Adipocyte (in vitro differentiated cells): ENCODE results near the gene CCR1.

Experiments used
- DNase-seq: peaks from one replicate; pipeline ENCODE4 v3.0.0-alpha.2; 2015; ENCODE audit warnings: low read depth
- H3K27me3 ChIP-seq: replicated peaks from 2 replicates; pipeline ENCODE4 v1.7.0; 2013; ENCODE audit warnings: mild to moderate bottlenecking, low read length, moderate library complexity; ENCODE audit not compliant: control insufficient read depth, insufficient read depth
- H3K36me3 ChIP-seq: 2 replicates; pipeline ENCODE4 v1.7.0; 2013; ENCODE audit warnings: low read length, mild to moderate bottlenecking, moderate library complexity; ENCODE audit not compliant: control insufficient read depth, insufficient read depth, severe bottlenecking
- H3K4me1 ChIP-seq: 2 replicates; pipeline ENCODE4 v1.7.0; 2013; ENCODE audit warnings: mild to moderate bottlenecking, low read length, moderate library complexity; ENCODE audit not compliant: control insufficient read depth, insufficient read depth
- H3K4me3 ChIP-seq: 2 replicates; pipeline ENCODE4 v1.7.0; 2013; ENCODE audit warnings: mild to moderate bottlenecking, low read length, moderate library complexity
- H3K9ac ChIP-seq: 2 replicates; pipeline ENCODE4 v1.7.0; 2013; ENCODE audit warnings: mild to moderate bottlenecking, low read length, moderate library complexity
- H3K9me3 ChIP-seq: 2 replicates; pipeline ENCODE4 v1.7.0; 2013; ENCODE audit warnings: mild to moderate bottlenecking, low read length, moderate library complexity; ENCODE audit not compliant: control insufficient read depth

Gene CCR1

DNA sequence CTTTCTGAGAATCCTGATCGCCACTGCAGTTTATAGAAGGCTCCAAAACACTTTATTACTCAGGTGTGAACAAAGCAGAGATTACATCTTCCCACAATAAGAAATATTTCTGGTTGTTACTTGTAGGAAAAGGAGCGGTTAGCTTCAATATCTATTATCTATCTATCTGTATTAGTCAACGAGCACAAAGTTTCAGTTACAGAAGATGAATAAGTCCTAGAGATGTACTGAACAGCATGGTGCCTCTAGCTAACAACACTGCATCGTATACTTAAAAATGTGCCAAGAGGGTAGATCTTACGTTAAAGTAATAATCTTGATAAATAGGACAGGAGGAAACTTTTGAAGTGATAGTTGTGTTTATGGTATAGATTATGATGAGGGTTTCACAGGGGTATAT is 23.2 kb upstream of the CCR1 start:
- H3K9ac ChIP-seq = no peak overlapping the region
- peaks cover 2% of the 10 kb centered on the region for H3K9me3 ChIP-seq
- no peaks in the 10 kb centered on the region for H3K36me3 ChIP-seq
- H3K4me3 ChIP-seq = no peak overlapping the region
- H3K4me1 ChIP-seq = peaks cover 10% of the 10 kb centered on the region
- no peak for DNase-seq
- peaks cover 14% of the 10 kb centered on the region for H3K27me3 ChIP-seq

DNA sequence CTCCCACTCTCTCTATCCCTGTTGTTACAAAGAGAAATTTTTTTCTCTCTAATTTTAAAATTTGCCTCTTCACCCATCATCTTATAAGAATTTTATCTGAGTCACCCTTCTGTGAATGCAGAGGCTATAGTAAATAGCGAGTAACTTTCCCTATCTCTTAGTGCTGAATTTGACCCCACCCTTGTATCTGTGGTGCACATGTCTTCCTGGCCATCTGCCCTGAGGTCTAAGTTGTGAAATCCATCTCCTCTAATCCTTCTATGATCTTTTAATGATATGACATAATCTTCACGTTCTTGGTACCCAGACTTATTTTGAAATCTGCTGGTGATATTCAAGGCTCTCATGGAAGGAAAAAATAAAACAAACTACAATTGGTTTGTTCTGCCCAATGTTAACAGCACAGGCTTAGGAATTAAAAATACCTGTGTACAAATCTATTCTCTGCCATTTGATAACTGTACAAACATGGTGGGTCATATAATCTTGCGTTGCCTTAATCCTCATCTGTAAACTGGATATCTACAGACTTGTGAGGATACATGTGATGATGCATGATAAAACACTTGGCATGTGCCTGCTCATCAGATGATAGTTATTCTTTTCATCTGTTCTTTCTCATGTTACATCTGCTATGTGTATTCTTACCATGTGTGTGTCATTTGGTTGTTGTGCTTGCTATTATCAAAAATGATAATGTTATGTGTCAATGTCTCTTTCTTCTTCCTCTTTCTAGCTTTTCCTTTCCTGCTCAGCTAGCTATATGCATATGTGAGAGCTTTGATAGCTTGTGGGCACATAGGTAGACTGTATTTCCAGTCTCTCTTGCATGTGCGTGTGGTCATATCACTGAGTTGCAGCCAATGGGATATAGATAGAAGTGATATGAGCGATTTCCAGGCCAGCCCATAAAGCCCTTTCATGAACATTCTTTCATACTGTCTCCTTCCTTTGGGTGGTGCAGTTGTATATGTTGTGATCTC is 20.4 kb upstream of the CCR1 start:
- Histone ChIP-seq H3K9ac (no peak overlapping the region), H3K4me3 (no peak overlapping the region), H3K9me3 (peaks cover 8% of the 10 kb centered on the region), H3K27me3 (peaks cover 2% of the 10 kb centered on the region), H3K4me1 (peaks cover 10% of the 10 kb centered on the region), H3K36me3 (no peaks in the 10 kb centered on the region)
- DNase-seq = peak; percentile 20

DNA sequence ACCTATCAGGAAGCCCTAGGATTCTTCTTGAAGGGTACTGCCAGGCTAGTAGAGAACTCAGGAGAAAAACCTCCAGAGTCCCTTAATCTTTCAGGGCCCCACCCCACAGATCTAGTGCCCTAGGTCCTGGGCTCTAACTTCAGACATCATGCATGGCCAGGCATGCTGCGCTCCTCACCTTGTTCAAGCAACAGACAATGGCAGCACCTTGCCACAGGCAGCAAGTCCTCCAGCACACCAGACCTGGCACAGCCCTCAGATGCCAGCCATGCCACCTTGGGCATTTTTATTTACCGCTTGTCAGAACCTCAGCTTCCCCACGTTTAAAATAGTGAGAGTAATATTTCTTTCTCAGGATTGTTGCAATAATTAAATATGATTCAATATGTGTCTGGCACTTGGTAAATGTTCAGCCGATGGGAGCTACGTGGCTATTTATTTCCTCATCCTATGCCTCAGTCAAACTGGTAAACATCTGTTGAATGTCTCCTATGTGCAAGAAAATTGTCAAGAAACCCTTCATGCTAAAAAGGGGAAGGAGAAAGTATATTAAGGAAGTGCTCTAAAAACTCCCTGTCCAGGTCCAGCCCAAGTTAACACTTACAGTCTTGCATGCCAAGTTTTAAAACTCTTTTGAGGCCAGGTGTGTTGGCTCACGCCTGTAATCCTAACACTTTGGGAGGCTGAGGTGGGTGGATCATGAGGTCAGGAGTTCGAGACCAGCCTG is 14.5 kb upstream of the CCR1 start:
- H3K27me3 ChIP-seq = no peaks in the 10 kb centered on the region
- H3K4me1 ChIP-seq = no peaks in the 10 kb centered on the region
- no peak overlapping the region for H3K9ac ChIP-seq
- H3K36me3 ChIP-seq = no peaks in the 10 kb centered on the region
- no peak overlapping the region for H3K4me3 ChIP-seq
- DNase-seq = no peak
- peaks cover 28% of the 10 kb centered on the region for H3K9me3 ChIP-seq

DNA sequence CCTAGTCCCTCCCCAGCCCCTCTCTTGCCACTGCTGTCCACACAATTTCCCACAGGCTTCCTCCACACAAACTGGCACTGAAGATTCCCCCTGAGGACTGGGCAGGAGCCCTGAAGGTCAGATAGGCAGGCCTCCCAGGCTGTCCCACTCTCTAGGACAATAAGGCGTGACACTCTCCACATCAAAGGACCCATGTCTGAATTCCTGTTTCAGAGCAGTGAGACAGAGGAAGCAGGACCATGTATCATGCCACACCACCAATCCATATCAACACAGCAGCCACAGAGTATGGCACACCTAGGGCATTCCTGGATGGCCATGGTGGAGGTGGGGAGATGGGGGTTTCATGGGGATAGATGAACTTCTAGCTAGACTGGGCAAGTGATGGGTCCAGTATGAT is 13.8 kb upstream of the CCR1 start:
- DNase-seq = no peak
- H3K9ac ChIP-seq = no peak overlapping the region
- H3K4me3 ChIP-seq = no peak overlapping the region
- no peaks in the 10 kb centered on the region for H3K27me3 ChIP-seq
- H3K36me3 ChIP-seq = no peaks in the 10 kb centered on the region
- peaks cover 28% of the 10 kb centered on the region for H3K9me3 ChIP-seq
- H3K4me1 ChIP-seq = no peaks in the 10 kb centered on the region

DNA sequence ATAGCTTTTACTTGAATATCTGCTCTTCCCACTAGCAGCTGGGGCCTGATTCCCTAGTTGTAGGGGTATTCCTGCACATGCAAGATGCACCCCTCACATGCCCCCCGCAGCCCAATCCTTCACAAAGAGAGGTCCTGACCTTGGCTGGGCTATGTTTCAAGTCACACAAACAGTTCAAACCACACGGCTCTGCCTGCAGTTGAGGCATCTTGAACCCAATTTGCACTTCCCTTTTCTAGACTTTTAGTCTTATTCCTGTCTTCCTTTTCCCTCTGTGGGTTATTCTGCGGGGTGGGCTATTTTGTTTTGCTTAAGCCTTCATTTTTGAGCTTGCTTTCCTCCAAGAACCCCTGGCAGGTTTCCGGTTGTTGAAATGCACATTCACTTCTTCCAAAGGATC is 13.3 kb upstream of the CCR1 start:
- no peaks in the 10 kb centered on the region for H3K27me3 ChIP-seq
- peaks cover 26% of the 10 kb centered on the region for H3K9me3 ChIP-seq
- H3K36me3 ChIP-seq = no peaks in the 10 kb centered on the region
- DNase-seq = no peak
- no peak overlapping the region for H3K4me3 ChIP-seq
- no peak overlapping the region for H3K9ac ChIP-seq
- H3K4me1 ChIP-seq = no peaks in the 10 kb centered on the region

DNA sequence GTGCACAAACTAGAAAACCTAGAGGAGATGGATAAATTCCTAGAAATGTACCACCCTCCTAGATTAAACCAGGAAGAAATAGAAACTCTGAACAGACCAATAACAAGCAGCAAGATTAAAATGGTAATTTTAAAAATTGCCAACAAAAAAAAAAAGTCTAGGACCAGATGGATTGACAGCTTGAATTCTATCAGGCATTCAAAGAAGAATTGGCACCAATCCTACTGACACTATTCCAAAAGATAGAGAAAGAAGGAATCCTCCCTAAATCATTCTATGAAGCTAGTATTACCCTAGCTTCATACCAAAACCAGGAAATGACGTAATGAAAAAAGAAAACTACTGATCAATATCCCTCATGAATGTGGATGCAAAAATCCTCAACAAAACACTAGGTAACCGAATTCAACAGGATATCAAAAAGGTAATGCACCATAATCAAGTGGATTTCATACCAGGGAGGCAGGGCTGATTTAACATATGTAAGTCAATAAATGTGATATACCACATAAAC is 10.1 kb upstream of the CCR1 start:
- H3K36me3 ChIP-seq = no peaks in the 10 kb centered on the region
- no peak overlapping the region for H3K9ac ChIP-seq
- H3K4me1 ChIP-seq = peaks cover 6% of the 10 kb centered on the region
- peaks cover 20% of the 10 kb centered on the region for H3K9me3 ChIP-seq
- no peak overlapping the region for H3K4me3 ChIP-seq
- no peak for DNase-seq
- no peaks in the 10 kb centered on the region for H3K27me3 ChIP-seq

DNA sequence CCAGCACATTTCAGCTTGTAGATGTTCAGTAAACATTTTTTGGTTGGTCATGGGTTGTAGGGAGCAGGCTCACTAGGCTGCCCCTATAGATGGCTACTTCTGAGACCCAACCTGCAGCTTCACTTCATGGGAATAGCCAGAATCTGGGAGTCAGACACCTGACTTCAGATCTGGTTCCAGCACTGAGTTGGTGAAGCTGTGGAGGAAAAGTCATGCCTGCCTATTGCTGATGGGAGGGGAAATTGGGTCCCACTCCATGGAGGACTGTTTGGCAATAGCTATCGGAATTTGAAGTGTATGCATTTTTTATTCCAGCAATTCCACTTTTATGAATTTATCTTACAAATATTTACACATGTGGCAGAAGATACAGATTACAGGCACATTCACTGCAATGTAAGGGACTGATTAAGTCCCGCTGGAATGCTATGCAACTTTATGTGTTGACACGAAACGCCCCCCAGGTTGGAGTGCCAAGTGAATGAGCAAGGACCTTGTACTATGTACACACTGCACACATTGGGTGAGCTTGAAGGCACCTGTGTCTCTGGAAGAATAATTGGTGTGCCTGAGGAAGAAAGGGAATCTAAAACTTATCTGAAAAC is 7.8 kb upstream of the CCR1 start:
- Histone ChIP-seq H3K4me3 (no peak overlapping the region), H3K4me1 (peaks cover 6% of the 10 kb centered on the region), H3K9ac (no peak overlapping the region), H3K9me3 (peaks cover 19% of the 10 kb centered on the region), H3K36me3 (no peaks in the 10 kb centered on the region), H3K27me3 (no peaks in the 10 kb centered on the region)
- DNase-seq = no peak

DNA sequence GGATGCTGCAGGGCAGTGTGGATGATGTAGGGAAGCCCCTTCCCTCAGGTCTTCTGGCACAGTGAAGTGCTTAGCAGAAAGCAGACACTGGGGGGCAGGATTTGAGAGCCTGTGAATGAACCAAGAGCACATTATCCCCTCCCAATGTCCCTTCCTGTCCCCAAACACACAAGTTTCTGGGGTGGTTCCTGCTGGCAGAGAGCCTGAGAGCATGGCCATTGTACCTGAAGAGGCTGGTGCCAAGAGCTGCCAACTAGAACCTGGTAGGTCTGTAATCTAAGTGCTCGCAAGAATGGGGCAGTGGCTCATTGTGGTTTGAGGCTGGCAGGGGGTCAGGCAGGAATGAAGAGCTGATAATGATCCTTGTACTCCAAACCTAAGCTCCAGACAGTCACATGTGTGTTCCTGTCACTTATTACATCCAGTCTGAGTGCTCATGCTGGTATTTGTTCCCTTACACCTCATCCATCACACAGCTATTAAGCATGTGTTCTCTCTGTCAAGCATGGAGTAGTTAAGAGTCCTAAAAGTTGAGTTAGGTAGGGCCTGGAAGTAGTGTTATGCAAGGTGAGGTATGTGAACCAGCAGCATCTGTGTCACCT is 6.7 kb upstream of the CCR1 start:
- H3K4me1 ChIP-seq = peaks cover 10% of the 10 kb centered on the region
- no peak overlapping the region for H3K9ac ChIP-seq
- DNase-seq = no peak
- H3K27me3 ChIP-seq = no peaks in the 10 kb centered on the region
- no peak overlapping the region for H3K4me3 ChIP-seq
- peaks cover 8% of the 10 kb centered on the region for H3K9me3 ChIP-seq
- H3K36me3 ChIP-seq = no peaks in the 10 kb centered on the region

DNA sequence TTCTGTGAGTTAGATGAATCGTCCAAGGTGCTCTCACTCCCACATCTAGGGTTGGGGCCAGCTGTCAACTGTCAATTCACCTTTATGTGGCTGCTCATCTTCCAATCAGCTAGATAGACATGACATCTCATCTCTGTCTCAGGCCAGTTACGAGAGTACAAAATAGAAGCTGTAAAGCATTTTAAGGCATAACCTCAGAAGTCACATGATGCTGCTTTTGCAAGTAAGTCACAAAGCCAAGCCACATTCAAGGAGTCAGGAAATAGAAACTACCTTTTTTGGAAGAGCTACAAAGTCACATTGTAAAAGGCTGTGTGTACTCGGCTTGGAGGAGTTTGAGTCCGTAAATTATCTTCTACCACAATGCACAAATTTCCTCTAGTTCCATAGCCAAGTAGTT is 5.1 kb upstream of the CCR1 start:
- no peaks in the 10 kb centered on the region for H3K27me3 ChIP-seq
- no peaks in the 10 kb centered on the region for H3K36me3 ChIP-seq
- peaks cover 17% of the 10 kb centered on the region for H3K4me1 ChIP-seq
- H3K9me3 ChIP-seq = no peaks in the 10 kb centered on the region
- H3K4me3 ChIP-seq = no peak overlapping the region
- no peak for DNase-seq
- no peak overlapping the region for H3K9ac ChIP-seq

DNA sequence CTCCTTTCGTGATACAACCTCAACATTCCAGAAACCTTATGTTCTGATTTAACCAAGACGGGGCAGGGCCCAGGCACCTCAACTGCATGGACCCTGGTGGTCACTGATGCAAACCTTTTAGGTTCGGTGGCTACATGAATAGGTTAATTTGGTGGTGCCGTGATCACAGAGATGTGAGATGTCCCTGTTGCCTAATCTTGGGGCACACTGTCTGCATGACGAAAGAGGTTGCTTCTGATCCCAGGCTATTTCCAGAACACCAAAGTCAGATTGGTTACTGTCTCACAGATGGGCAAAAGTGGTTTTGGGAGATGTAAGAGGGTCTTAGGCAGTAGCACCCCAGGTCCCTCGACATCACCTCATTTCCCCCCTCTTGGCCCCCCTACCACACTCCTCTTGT is 4.0 kb upstream of the CCR1 start:
- Histone ChIP-seq H3K9me3 (no peaks in the 10 kb centered on the region), H3K9ac (no peak overlapping the region), H3K36me3 (no peaks in the 10 kb centered on the region), H3K4me3 (no peak overlapping the region), H3K27me3 (no peaks in the 10 kb centered on the region), H3K4me1 (peaks cover 24% of the 10 kb centered on the region)
- no peak for DNase-seq
